Panc1 (cell line): Measurements from ENCODE around the gene TSPAN31.

Experiments
- POLR2AphosphoS5 ChIP-seq: IDR thresholded peaks from 2 replicates; pipeline ENCODE4 v1.6.1; 2012; ENCODE audit warnings: mild to moderate bottlenecking, low read depth, low read length, moderate library complexity
- SIN3A ChIP-seq: IDR thresholded peaks from 2 replicates; pipeline ENCODE4 v1.6.1; 2012; ENCODE audit warnings: low read depth, mild to moderate bottlenecking, low read length, moderate library complexity, borderline replicate concordance; ENCODE audit not compliant: insufficient read depth
- TF ChIP-seq, protein P1 (sequence below): fragments of 450-650 bp; IDR thresholded peaks from 2 replicates; pipeline ENCODE4 v1.5.1; 2017; ENCODE audit warnings: mild to moderate bottlenecking
- TF ChIP-seq, protein P2 (sequence below), 2 experiments: IDR thresholded peaks; 2 replicates each; pipeline ENCODE4 v1.6.1; 2011 to 2012; ENCODE audit warnings: low read depth in 2 of 2, control low read depth in 1 of 2, low read length in 1 of 2, mild to moderate bottlenecking in 1 of 2, moderate library complexity in 1 of 2; ENCODE audit not compliant: insufficient read depth in 1 of 2

DNA sequence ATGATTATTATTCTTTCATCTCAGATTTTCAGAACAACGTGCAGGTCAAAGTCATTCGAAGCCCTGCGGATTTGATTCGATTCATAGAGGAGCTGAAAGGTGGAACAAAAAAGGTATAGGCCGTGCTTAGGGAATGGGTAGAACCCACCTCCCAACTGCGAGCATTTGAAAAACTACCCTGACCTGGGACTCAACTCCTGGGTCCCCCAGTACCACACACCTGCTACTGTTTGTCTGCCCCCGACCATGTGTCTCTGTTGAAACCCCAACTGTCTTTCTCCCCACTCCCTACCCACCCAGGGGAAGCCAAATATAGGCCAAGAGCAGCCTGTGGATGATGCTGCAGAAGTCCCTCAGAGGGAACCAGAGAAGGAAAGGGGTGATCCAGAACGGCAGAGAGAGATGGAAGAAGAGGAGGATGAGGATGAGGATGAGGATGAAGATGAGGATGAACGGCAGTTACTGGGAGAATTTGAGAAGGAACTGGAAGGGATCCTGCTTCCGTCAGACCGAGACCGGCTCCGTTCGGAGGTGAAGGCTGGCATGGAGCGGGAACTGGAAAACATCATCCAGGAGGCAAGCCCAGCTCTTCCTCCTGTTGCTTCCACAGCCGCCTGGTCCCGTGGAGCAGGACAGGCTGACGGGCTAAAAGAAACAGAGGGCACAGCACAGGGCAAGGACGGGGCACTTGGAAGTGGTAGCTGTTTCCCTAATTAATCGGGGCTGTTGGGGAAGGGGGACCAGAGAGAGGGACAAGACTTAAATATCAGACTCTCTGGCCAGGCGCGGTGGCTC, 26.8 kb upstream of the TSPAN31 start:
- TF ChIP-seq, protein P1, sequence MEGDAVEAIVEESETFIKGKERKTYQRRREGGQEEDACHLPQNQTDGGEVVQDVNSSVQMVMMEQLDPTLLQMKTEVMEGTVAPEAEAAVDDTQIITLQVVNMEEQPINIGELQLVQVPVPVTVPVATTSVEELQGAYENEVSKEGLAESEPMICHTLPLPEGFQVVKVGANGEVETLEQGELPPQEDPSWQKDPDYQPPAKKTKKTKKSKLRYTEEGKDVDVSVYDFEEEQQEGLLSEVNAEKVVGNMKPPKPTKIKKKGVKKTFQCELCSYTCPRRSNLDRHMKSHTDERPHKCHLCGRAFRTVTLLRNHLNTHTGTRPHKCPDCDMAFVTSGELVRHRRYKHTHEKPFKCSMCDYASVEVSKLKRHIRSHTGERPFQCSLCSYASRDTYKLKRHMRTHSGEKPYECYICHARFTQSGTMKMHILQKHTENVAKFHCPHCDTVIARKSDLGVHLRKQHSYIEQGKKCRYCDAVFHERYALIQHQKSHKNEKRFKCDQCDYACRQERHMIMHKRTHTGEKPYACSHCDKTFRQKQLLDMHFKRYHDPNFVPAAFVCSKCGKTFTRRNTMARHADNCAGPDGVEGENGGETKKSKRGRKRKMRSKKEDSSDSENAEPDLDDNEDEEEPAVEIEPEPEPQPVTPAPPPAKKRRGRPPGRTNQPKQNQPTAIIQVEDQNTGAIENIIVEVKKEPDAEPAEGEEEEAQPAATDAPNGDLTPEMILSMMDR = no peak
- TF ChIP-seq POLR2AphosphoS5 = no peak
- TF ChIP-seq, protein P2, sequence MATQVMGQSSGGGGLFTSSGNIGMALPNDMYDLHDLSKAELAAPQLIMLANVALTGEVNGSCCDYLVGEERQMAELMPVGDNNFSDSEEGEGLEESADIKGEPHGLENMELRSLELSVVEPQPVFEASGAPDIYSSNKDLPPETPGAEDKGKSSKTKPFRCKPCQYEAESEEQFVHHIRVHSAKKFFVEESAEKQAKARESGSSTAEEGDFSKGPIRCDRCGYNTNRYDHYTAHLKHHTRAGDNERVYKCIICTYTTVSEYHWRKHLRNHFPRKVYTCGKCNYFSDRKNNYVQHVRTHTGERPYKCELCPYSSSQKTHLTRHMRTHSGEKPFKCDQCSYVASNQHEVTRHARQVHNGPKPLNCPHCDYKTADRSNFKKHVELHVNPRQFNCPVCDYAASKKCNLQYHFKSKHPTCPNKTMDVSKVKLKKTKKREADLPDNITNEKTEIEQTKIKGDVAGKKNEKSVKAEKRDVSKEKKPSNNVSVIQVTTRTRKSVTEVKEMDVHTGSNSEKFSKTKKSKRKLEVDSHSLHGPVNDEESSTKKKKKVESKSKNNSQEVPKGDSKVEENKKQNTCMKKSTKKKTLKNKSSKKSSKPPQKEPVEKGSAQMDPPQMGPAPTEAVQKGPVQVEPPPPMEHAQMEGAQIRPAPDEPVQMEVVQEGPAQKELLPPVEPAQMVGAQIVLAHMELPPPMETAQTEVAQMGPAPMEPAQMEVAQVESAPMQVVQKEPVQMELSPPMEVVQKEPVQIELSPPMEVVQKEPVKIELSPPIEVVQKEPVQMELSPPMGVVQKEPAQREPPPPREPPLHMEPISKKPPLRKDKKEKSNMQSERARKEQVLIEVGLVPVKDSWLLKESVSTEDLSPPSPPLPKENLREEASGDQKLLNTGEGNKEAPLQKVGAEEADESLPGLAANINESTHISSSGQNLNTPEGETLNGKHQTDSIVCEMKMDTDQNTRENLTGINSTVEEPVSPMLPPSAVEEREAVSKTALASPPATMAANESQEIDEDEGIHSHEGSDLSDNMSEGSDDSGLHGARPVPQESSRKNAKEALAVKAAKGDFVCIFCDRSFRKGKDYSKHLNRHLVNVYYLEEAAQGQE (IDR thresholded peaks at IDR 0.05; ENCODE audit: insufficient read depth in 1 of 2, low read depth in 2 of 2, low read length in 1 of 2) = no peak
- no peak for TF ChIP-seq SIN3A
